NCI-H345 (cell line): ENCODE measurements around the gene UROC1.
"Not testable (repeated sequence)": the region's sequence is repeated elsewhere in the genome, so short reads cannot be mapped to it uniquely, and the experiment has no call there.

Experiments used
- DNase-seq: peaks from one replicate; lab custom pipeline; 2025; lab: John Stamatoyannopoulos, UW

UROC1 gene

DNA sequence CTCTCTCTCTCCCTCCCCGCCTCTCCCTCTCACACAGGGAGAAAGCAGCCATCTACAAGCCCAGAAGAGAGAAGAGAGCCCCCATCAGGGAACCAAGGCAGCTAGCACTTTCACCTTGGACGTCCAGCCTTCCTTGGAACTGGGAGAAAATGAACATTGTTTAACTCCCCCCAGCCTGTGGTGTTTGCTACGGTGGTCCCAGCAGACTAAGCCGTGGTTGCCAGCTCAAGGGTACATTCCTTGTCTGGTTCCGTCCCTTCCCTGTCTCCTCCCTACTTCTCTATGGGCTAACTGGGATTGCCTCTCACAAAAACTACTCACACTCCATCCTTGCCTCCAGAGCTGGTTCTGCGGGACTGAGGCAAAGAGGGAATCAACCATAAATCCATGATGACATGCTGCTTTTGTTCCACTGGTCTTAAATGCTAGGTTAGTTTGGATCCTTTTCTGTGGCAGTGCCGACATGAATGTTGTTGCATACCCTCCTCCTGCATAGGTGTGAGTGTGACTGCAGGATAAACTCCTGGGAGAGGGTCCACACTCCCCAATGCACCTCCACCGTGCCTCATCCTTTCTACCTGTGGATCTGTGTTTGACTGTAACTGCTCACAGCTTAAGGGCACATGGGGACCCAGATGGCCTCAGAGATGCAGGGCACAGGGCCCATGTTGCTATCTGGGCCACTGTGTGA is 29.1 kb upstream of the UROC1 start:
- DNase-seq = no peak

GRCh38 chr3:126546013-126546412 is 28.4 kb upstream of the UROC1 start:
- no peak for DNase-seq

- no peak for DNase-seq
Measured at GRCh38 chr3:126545544-126545943, 28.0 kb upstream of the UROC1 start.

DNA sequence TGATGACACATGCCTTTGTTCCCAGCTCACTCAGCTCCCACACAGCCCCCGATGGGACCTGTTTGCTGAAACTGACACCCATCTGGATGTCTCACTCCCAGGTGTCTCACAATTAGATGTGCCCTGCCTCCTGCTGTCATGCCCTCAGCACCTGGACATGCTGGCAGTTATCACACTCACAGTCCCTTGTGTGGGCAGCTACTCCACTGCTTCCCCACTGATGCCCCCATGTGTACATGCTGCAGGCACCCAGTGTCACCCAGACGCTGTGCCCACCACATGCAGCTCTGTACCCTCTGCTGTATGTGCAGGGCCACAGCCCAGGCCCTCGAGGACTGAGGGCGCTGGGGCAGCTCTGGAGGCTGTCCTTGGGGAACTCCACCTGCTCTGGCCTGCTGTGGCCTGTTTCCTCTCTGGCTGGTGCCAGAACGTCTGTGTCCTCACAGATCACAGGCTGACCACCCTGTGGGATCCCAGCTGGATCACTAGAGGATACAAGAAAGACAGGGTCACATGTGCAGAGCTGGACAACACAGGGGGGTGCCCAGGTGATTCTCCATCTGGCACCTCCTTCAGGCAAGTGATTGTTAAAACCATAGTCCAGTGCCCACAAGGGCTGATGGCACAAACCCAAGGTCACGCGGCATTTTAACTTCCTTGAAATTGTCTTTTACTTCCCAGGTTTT is 27.2 kb upstream of the UROC1 start:
- DNase-seq = peak; percentile 38

DNA sequence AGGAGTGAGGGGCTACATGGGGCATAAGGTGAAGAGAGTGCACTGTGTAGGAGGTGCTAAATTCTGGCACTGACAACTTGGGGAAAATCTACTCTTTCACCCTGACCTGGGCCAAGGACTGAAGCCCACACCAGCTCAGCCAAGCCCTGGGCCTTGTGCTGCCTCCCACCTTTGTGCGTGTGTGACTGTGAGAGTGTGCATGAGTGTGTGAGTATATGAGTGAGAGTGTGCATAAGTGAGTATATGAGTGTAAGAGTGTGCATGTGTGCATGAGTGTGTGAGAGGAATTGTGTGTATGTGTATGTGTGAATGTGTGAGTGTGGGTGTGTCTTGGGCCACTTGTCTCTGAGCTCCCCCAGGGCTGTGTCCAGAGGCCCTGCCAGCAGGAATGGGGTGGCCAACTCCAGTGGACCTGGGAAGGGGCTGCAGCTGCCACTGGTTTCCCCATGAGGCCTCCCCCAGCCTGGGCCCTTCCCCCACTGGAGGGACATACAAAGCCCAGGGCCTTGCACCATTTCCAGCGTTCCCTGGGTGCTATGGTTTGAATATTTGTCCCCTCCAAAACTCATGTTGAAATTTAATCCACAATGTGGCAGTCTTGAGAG is 26.0 kb upstream of the UROC1 start:
- no peak for DNase-seq

GRCh38 chr3:126542340-126543241 is 25.0 kb upstream of the UROC1 start:
- no peak for DNase-seq

DNA sequence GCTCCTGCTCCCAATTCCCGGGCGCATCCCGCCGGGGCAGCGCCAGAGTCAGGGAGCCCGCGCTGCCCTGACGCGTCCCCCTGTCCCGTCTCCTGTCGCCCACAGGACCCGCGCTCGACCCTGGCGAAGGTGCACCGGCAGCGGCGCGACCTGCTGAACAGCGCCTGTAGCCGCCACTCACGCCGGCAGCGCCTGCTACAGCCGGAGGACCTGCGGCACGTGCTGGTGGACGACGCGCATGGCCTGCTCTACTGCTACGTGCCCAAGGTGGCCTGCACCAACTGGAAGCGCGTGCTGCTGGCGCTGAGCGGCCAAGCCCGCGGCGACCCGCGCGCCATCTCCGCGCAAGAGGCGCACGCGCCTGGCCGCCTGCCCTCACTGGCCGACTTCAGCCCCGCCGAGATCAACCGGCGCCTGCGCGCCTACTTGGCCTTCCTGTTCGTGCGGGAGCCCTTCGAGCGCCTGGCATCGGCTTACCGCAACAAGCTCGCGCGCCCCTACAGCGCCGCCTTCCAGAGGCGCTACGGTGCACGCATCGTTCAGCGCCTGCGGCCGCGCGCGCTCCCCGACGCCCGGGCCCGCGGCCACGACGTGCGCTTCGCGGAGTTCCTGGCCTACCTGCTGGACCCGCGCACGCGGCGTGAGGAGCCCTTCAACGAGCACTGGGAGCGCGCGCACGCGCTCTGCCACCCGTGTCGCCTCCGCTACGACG is 24.2 kb upstream of the UROC1 start:
- no peak for DNase-seq

GRCh38 chr3:126540951-126541627 is 23.5 kb upstream of the UROC1 start:
- no peak for DNase-seq

DNA sequence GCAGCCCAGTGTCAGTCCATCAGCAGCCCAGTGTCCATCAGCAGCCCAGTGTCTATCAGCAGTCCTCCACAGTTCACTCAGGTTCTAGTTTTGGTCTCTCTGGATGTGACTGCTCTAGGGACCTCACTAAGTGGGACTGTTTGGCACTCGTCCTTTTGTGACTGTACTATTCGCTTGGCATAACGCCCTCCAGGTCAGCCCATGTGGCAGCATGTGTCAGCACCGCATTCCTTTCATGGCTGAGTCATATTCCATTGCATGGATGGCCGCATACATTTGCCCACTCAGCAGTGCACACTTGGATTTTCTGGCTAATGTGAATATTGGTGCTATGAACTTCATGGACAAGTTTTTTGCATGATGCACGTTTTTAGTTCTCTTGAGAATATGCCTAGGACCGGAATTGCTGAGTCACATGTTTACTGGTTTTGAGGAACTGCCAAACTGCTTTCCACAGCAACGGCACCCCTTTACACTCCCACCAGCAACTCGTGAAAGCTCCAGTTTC is 22.8 kb upstream of the UROC1 start:
- DNase-seq = no peak

- DNase-seq = no peak
Measured at GRCh38 chr3:126539558-126540250, 22.1 kb upstream of the UROC1 start.

DNA sequence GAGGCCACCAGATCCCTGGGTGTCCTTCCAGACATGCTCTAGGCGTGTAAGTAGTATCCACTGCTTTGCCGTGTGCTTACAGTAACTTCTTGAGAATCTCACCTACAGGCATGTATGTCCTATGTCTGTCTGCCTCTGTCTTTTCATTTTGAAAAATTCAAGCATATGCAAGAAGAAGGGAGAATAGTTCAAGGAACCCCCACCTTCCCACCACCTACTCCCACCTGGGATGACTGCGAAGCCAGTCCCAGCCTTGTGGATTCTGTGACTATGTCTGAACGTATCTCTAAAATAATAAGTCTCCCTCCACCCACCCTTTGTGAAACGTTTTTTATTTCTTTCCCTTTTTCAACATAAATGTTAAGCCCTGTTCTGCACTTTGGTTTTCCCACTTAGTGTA is 21.4 kb upstream of the UROC1 start:
- no peak for DNase-seq

DNA sequence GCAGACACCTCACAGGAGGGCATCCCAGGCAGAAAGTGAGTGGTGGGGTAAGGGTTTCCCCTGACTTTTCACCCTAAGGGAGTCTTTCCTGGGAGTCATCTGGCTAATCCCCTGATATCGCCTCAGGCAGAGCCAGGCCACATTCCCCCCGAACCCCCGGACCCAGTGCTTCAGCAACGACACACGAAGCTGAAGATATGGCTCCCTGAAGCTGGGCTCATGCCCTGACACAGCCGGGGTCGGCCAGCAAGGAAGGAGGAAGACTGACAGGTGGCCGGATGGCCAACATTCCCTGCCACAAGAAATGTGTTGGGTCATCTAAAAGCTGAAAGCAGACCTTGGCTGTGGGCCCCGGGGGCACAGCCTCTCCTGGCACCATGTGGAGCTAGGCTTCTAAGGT is 20.7 kb upstream of the UROC1 start:
- no peak for DNase-seq

- DNase-seq = no peak
Measured at GRCh38 chr3:126537730-126538281, 20.2 kb upstream of the UROC1 start.

DNA sequence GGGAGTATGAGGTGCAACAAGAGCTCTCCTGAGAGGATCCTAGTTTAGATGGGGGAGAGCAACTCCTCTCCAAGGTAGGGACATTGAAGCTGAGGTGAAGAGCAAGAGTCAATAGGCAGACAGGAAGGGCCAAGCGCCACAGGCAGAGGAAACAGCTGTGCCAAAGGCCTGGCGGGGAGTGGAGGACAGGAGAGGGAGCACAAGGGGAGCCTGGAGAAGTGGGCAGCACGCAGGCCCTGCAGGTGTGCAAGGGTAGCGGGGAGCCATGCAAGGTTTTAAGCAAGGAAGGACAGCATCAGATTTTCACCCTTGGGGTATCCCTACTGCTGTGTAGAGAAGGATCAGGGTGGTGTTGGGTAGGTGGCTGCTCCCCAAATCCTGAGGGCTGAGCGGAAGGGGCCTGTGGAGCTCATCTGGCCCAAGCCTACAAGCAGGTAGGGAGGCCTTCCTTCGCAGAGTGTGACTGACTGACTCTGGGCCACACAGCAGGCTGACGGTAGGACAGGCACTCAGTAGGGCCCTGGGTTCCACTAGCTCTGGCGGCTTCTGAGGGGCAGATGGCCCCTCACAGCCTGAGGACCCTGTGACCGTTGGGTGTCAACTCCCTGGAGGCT is 19.6 kb upstream of the UROC1 start:
- no peak for DNase-seq

GRCh38 chr3:126536126-126536525 is 18.6 kb upstream of the UROC1 start:
- no peak for DNase-seq

DNA sequence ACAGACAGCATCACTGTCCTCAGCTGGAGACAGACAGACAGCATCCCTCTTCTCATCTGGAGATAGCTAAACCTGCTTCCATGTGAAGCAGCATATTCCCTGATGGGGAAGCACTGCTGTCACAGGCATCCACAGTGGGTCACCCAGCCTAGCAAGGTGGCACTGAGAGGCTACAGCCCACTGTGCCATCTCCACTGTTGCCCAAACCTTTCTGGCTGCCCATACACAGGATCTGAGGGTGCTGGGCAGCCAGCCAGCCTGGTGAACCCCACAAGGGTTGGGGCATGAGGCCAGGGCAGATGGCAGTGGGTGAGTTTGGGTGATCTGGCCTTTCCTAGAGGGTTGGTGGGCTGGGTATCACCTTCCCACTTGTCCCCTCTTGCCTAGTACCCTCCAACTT is 18.1 kb upstream of the UROC1 start:
- DNase-seq = no peak

DNA sequence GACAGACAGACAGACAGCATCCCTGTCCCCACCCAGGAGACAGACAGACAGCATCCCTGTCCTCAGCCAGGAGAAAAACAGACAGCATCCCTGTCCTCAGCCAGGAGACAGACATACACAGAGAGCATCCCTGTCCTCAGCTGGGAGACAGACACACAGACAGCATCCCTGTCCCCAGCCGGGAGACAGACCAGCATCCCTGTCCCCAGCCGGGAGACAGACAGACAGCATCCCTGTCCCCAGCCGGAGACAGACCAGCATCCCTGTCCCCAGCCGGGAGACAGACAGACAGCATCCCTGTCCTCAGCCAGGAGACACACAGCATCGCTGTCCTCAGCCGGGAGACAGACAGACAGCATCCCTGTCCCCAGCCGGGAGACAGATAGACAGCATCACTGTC is 17.1 kb upstream of the UROC1 start:
- not testable (repeated sequence) for DNase-seq

- DNase-seq = no peak
Measured at GRCh38 chr3:126533506-126533905, 15.9 kb upstream of the UROC1 start.

DNA sequence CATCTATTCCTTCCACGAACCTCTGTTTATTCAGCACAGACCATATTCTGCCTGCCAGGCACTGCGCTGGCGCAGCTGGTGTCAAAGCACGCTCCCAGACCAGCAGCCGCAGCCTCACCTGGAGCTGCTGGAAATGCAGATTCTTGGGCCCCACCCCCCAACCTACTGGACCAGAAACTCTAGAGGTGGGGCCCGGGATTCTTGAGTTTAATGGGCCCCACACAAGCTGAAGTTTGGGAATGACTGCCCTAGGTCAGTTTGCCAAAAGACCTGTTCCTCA is 13.4 kb upstream of the UROC1 start:
- DNase-seq = no peak
